Activated T-helper 2 cell treated with anti-CD3 and anti-CD28 coated beads, Interferon-gamma antibody, Interleukin-2, Interleukin-4, amounts not matched to agents 10 μg/mL and 5 μg/mL and 100 μg/mL, durations not matched to agents 14 hours and 24 hours and 36 hours (primary cell): ENCODE data around the gene CARMIL1. TPM values are rescaled to one million over a fixed set of nuclear protein-coding genes. Genes with fewer than 3 reads are reported as not detected.

Experiments used
- DNase-seq: peaks from one replicate; pipeline ENCODE4 v3.0.0; 2021; ENCODE audit warnings: low spot score
- H3K27ac Mint-ChIP-seq: one replicate; pipeline ENCODE4 v1.8.0; 2021; ENCODE audit warnings: mixed read lengths
- H3K27me3 Mint-ChIP-seq: one replicate; pipeline ENCODE4 v1.8.0; 2021; ENCODE audit warnings: low read depth, mixed read lengths
- H3K36me3 Mint-ChIP-seq: one replicate; pipeline ENCODE4 v1.8.0; 2021; ENCODE audit warnings: low read depth, mixed read lengths
- H3K4me1 Mint-ChIP-seq: one replicate; pipeline ENCODE4 v1.8.0; 2021; ENCODE audit warnings: low read depth, mixed read lengths
- H3K4me3 Mint-ChIP-seq: one replicate; pipeline ENCODE4 v1.8.0; 2021; ENCODE audit warnings: low read depth, mild to moderate bottlenecking, moderate library complexity, mixed read lengths
- H3K9me3 Mint-ChIP-seq: one replicate; pipeline ENCODE4 v1.8.0; 2021; ENCODE audit warnings: mixed read lengths
- intact Hi-C: fragments of 100-400 bp; cut with micrococcal nuclease; formaldehyde crosslinking; loops from one replicate; pipeline ENCODE4 v1.15.1; 2023
- total RNA-seq: library from RNA; stranded (reverse); gene quantifications from 2 replicates; pipeline ENCODE4 v1.2.3, GENCODE V29; 2022

Gene CARMIL1
- total RNA-seq, 1 donor from 2014 or later = 1.7 TPM

DNA sequence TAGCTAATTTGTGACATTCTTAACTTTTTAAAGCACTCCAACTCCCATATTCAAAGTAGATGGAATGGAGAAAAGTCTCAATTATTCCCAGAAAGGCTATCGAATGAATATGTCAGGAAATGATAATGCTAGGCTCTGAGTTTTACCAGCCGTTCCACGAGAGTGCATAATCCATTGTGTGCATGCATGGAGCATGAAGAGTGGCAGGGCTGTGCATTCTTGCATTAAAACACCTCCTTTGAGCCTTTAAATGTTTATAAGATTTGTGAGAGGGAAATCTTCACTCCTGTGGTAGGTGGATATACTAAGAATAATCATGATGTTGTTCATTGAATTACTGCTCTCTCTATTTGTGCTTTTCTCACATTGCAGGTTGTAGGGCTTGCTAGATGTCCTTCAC lies 178.3 kb downstream of the CARMIL1 start:
- intact Hi-C loops = no loop called here
- no peak for DNase-seq

DNA sequence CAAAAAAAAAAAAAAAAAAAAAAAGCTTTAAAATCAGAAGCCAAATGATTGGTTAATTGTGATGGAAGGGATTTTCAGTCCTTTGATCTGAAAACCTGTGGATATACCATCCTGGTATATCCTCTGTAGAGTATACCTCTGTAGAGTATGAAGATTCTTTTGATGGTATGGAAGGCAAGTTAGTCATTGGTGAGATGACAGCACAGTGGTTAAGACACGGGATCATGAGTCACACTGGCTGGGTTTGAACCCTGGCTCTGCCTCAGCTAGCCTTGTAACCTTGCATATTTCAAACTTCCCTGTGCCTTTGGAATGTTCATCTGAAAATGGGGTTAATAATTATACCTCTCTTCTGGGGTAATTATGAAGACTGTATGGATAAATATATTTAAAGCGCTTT lies 179.3 kb downstream of the CARMIL1 start:
- no peaks in the 10 kb centered on the region for H3K36me3 Mint-ChIP-seq
- no peak overlapping the region for H3K27ac Mint-ChIP-seq
- H3K9me3 Mint-ChIP-seq = no peaks in the 10 kb centered on the region
- intact Hi-C loops = no loop called here
- no peak overlapping the region for H3K4me3 Mint-ChIP-seq
- H3K27me3 Mint-ChIP-seq = no peaks in the 10 kb centered on the region
- no peak for DNase-seq
- no peaks in the 10 kb centered on the region for H3K4me1 Mint-ChIP-seq

More for the DNA sequence above, 178.3 kb downstream of the CARMIL1 start:
- no peak overlapping the region for H3K27ac Mint-ChIP-seq
- no peaks in the 10 kb centered on the region for H3K9me3 Mint-ChIP-seq
- no peak overlapping the region for H3K4me3 Mint-ChIP-seq
- H3K36me3 Mint-ChIP-seq = no peaks in the 10 kb centered on the region
- H3K27me3 Mint-ChIP-seq = no peaks in the 10 kb centered on the region
- H3K4me1 Mint-ChIP-seq = no peaks in the 10 kb centered on the region

GRCh38 chr6:25462235-25462897 lies 183.2 kb downstream of the CARMIL1 start:
- Mint-ChIP-seq H3K36me3 (no peaks in the 10 kb centered on the region), H3K27me3 (no peaks in the 10 kb centered on the region), H3K27ac (no peak overlapping the region), H3K4me3 (no peak overlapping the region), H3K9me3 (no peaks in the 10 kb centered on the region), H3K4me1 (no peaks in the 10 kb centered on the region)
- intact Hi-C loops = no loop called here
- DNase-seq = no peak

- no peaks in the 10 kb centered on the region for H3K4me1 Mint-ChIP-seq
These were observed 184.3 kb downstream of the CARMIL1 start for GRCh38 chr6:25463441-25463840.

DNA sequence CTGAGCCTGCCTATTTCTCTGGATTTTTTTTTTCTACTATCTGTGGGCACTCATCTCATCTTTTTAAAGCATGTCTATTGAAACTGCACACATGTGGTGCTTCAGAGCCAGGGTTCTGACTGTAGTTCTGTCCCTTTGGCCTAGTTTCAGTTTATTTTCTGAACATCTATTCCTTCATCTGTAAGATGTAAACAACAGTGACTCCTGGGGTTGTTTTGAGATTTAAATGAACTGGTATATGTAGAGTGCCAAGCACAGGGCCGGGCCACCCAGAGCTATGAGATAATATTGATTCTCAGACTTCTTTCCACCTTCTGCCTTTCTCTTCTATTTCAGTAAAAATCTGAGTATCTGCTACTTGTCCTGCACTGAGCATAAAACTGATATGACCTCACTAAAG lies 185.1 kb downstream of the CARMIL1 start:
- Mint-ChIP-seq H3K27ac (no peak overlapping the region), H3K4me3 (no peak overlapping the region), H3K4me1 (no peaks in the 10 kb centered on the region), H3K9me3 (no peaks in the 10 kb centered on the region), H3K36me3 (no peaks in the 10 kb centered on the region), H3K27me3 (no peaks in the 10 kb centered on the region)
- intact Hi-C loops = no loop called here
- DNase-seq = no peak

More at GRCh38 chr6:25463441-25463840, 184.3 kb downstream of the CARMIL1 start:
- no peaks in the 10 kb centered on the region for H3K36me3 Mint-ChIP-seq
- no peaks in the 10 kb centered on the region for H3K27me3 Mint-ChIP-seq
- no peaks in the 10 kb centered on the region for H3K9me3 Mint-ChIP-seq
- intact Hi-C loops = no loop called here
- no peak overlapping the region for H3K27ac Mint-ChIP-seq
- DNase-seq = no peak
- no peak overlapping the region for H3K4me3 Mint-ChIP-seq

DNA sequence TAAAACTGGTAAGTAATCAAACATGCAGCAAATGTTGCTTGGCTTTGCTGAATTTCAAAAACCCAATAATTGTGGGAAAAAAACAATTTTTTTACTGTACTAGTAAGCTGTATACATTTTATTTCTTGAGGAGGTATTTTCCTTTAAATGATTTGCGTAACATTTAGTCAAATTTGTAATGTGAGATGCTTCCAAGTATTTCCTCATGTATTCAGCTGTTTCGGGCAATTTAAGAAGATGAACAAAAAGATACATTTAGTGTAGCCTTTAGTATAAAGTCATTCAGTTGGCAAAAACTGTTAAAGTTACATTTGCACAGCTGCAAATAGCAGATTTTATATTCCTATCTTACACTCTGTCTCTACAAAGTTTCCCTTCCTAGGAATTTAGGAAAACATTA lies 186.8 kb downstream of the CARMIL1 start:
- Mint-ChIP-seq H3K36me3 (no peaks in the 10 kb centered on the region), H3K27ac (no peak overlapping the region), H3K9me3 (no peaks in the 10 kb centered on the region), H3K27me3 (no peaks in the 10 kb centered on the region), H3K4me3 (no peak overlapping the region), H3K4me1 (no peaks in the 10 kb centered on the region)
- no peak for DNase-seq
- intact Hi-C loops = no loop called here

- no peak for DNase-seq
- H3K4me3 Mint-ChIP-seq = no peak overlapping the region
- no peaks in the 10 kb centered on the region for H3K4me1 Mint-ChIP-seq
- H3K27ac Mint-ChIP-seq = no peak overlapping the region
- H3K9me3 Mint-ChIP-seq = no peaks in the 10 kb centered on the region
- no peaks in the 10 kb centered on the region for H3K27me3 Mint-ChIP-seq
- H3K36me3 Mint-ChIP-seq = no peaks in the 10 kb centered on the region
- intact Hi-C loops = no loop called here
These were observed 189.7 kb downstream of the CARMIL1 start for GRCh38 chr6:25468881-25469280.

GRCh38 chr6:25469797-25470388 lies 190.7 kb downstream of the CARMIL1 start:
- Mint-ChIP-seq H3K9me3 (no peaks in the 10 kb centered on the region), H3K4me3 (no peak overlapping the region), H3K27me3 (no peaks in the 10 kb centered on the region), H3K27ac (no peak overlapping the region), H3K36me3 (no peaks in the 10 kb centered on the region), H3K4me1 (peaks cover 4% of the 10 kb centered on the region)
- no peak for DNase-seq
- intact Hi-C loops = no loop called here

DNA sequence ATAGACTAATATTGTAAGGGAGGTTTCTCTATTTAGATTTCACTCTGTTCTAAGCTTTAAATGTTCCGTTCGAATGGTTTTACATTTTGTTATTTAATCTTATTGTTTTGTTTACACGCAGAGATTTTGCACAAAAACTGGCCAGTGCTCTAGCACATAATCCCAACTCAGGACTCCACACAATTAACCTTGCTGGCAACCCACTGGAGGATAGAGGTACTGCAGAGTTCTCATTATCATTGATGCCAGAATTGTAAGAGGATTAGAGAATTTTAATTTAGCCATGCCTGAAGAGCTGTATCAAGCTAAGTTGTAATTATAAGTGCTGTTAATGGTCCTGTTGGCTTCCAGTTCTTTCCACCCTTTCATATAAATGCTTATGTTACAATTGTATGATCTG lies 193.1 kb downstream of the CARMIL1 start:
- Mint-ChIP-seq H3K4me1 (peaks cover 4% of the 10 kb centered on the region), H3K9me3 (no peaks in the 10 kb centered on the region), H3K36me3 (no peaks in the 10 kb centered on the region), H3K27me3 (no peaks in the 10 kb centered on the region), H3K4me3 (no peak overlapping the region), H3K27ac (no peak overlapping the region)
- DNase-seq = no peak
- intact Hi-C loops = no loop called here

DNA sequence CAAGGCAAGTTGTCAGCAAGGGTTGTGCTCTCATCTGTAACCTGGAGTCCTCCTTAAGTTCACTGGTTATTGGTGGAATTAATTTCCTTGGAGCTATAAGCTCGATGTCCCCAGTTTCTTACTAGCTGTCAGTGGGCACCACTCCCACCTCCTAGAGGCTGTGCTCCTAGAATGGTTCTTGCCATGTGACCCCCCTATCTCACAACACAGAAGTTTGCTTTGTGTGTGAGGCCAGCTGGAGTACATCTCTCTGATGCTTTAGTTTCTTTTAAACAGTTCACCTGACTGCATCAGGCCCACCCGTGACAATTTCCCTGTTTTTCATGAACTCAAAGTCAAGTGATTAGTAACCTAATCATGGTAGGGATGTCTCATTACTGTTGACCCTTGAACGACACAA lies 193.7 kb downstream of the CARMIL1 start:
- Mint-ChIP-seq H3K27me3 (no peaks in the 10 kb centered on the region), H3K4me3 (no peak overlapping the region), H3K36me3 (no peaks in the 10 kb centered on the region), H3K9me3 (no peaks in the 10 kb centered on the region), H3K27ac (no peak overlapping the region), H3K4me1 (peaks cover 4% of the 10 kb centered on the region)
- intact Hi-C loops = no loop called here
- no peak for DNase-seq

- Mint-ChIP-seq H3K4me3 (no peak overlapping the region), H3K9me3 (no peaks in the 10 kb centered on the region), H3K4me1 (peaks cover 4% of the 10 kb centered on the region), H3K27me3 (no peaks in the 10 kb centered on the region), H3K36me3 (no peaks in the 10 kb centered on the region), H3K27ac (no peak overlapping the region)
- no peak for DNase-seq
- intact Hi-C loops = no loop called here
These were observed 194.3 kb downstream of the CARMIL1 start for GRCh38 chr6:25473447-25473846.

DNA sequence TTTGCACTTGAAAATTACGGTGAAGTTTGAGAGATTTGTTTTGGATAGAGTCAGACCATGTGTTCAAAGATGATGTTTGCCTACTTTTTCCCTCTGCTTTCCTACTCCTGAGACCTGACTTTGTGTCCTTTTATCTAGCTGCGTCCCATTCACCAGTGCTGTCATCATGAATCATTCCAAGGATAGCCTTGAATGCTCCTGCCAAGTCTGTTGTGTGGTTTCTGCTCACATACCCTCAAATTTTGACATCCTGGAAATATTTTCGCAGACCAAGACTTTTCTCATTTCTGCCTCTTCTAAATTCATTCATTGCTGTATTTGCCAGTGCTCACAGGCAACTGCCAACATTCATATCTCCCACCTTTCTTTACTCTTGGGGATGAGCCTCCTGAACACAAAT lies 197.0 kb downstream of the CARMIL1 start:
- intact Hi-C loops = no loop called here
- no peak overlapping the region for H3K4me3 Mint-ChIP-seq
- DNase-seq = no peak
- H3K4me1 Mint-ChIP-seq = peaks cover 4% of the 10 kb centered on the region
- no peaks in the 10 kb centered on the region for H3K36me3 Mint-ChIP-seq
- H3K27ac Mint-ChIP-seq = no peak overlapping the region
- no peaks in the 10 kb centered on the region for H3K27me3 Mint-ChIP-seq
- H3K9me3 Mint-ChIP-seq = no peaks in the 10 kb centered on the region

GRCh38 chr6:25477006-25477590 lies 197.9 kb downstream of the CARMIL1 start:
- DNase-seq = no peak
- Mint-ChIP-seq H3K27me3 (no peaks in the 10 kb centered on the region), H3K9me3 (no peaks in the 10 kb centered on the region), H3K4me3 (no peak overlapping the region), H3K27ac (no peak overlapping the region), H3K4me1 (peaks cover 4% of the 10 kb centered on the region), H3K36me3 (no peaks in the 10 kb centered on the region)
- intact Hi-C loops = no loop called here
